Mucosa of rectum (tissue), 2 donors: ENCODE measurements around the gene ZNF318.
"Not testable (repeated sequence)": the region's sequence is repeated elsewhere in the genome, so short reads cannot be mapped to it uniquely, and the experiment has no call there.

Experiments
- H3K27ac ChIP-seq, 2 donors: one replicate each; pipeline ENCODE4 v1.7.0; 2013; ENCODE audit warnings: inconsistent platforms in 2 of 2, low read depth in 2 of 2, low read length in 2 of 2
- H3K27me3 ChIP-seq, 2 donors: one replicate each; pipeline ENCODE4 v1.7.0; 2013; ENCODE audit warnings: low read length in 2 of 2; ENCODE audit not compliant: control insufficient read depth in 2 of 2, insufficient read depth in 2 of 2
- H3K36me3 ChIP-seq, 2 donors: one replicate each; pipeline ENCODE4 v1.7.0; 2013; ENCODE audit warnings: low read length in 2 of 2; ENCODE audit not compliant: control insufficient read depth in 2 of 2, insufficient read depth in 2 of 2
- H3K4me1 ChIP-seq, 2 donors: one replicate each; pipeline ENCODE4 v1.7.0; 2013; ENCODE audit warnings: low read length in 2 of 2, mild to moderate bottlenecking in 1 of 2; ENCODE audit not compliant: control insufficient read depth in 2 of 2, insufficient read depth in 2 of 2
- H3K4me3 ChIP-seq, 2 donors: one replicate each; pipeline ENCODE4 v1.7.0; 2013; ENCODE audit warnings: low read length in 2 of 2
- H3K9ac ChIP-seq, 2 donors: one replicate each; pipeline ENCODE4 v1.7.0; 2013; ENCODE audit warnings: low read length in 2 of 2, low read depth in 1 of 2, mild to moderate bottlenecking in 1 of 2
- H3K9me3 ChIP-seq, 2 donors: one replicate each; pipeline ENCODE4 v1.7.0; 2013; ENCODE audit warnings: low read length in 2 of 2; ENCODE audit not compliant: control insufficient read depth in 2 of 2
- donor health status: healthy.
- donor health status: Normal muscosa, but diverticular disease.

The ZNF318 gene

DNA sequence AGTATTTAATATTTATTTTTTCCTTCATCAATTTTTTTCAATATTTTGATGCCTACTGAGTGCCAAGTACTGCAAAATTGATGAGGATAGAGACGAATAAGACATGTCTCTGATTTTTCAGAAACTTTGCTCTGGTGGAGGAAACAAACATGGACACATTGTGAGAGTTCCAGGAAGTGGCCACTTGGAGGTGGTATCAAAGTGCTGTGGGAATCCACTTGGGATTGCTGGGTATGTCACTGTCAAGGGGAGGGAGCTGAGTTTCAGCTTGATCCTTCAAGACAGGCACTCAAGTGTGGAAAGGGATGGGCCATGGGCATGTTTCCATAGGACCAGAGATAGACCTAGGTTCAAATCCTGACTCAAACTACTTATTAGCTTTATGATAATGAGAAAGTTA lies 33.4 kb upstream of the ZNF318 start:
- Histone ChIP-seq H3K27ac (no peak overlapping the region), H3K27me3 (no peaks in the 10 kb centered on the region), H3K9me3 (no peaks in the 10 kb centered on the region), H3K36me3 (no peaks in the 10 kb centered on the region), H3K4me1 (no peaks in the 10 kb centered on the region), H3K4me3 (no peak overlapping the region), H3K9ac (no peak overlapping the region)

DNA sequence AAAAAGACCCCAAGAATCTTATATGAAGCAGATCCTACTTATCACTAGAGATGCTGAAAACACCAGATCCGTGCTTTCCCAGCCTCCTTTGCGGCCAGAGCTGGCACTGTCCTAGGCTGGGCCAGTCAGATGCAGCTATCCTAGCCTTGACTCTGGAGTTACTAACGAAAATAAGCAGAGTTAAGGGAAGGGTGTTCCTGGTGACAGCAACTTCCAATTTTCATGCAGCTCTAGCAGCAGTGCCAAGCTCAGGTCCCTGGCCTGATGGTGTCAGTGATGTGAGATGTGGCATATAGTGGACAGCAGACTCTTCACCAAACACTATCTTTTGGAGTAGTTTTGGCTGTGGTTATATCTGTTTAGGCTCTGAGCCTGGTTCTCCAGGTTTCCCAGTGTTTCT lies 32.3 kb upstream of the ZNF318 start:
- Histone ChIP-seq H3K36me3 (no peaks in the 10 kb centered on the region), H3K27ac (no peak overlapping the region), H3K4me3 (no peak overlapping the region), H3K4me1 (no peaks in the 10 kb centered on the region), H3K27me3 (no peaks in the 10 kb centered on the region), H3K9me3 (no peaks in the 10 kb centered on the region), H3K9ac (no peak overlapping the region)

DNA sequence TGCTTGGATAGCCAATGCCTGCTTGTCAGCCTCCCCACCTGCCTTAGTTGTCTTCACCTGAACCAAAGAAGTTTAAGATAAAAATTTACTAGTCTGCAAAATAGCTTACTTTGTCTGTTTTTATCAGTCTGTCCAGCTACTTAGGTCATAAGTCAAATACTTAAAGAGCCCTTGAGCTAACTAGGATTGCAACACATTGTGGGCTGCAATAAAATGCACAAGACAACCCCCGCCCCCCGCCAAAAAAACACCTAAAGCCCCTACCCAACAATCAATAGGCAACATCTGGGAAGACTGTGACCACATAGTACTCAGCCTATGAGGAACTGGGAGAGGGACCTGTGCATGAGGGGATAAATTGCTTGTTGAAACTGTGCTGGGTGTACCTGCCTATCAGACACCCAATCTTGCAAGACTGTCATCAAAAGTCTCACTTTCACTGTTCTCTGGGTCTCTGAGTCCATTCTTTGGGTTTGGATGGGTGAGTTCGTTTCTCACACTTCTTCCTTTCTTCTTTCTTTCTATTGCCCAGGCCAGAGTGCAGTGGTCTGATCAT lies 30.6 kb upstream of the ZNF318 start:
- Histone ChIP-seq H3K27ac (no peak overlapping the region), H3K9me3 (no peaks in the 10 kb centered on the region), H3K36me3 (no peaks in the 10 kb centered on the region), H3K4me1 (no peaks in the 10 kb centered on the region), H3K27me3 (no peaks in the 10 kb centered on the region), H3K9ac (no peak overlapping the region), H3K4me3 (no peak overlapping the region)

DNA sequence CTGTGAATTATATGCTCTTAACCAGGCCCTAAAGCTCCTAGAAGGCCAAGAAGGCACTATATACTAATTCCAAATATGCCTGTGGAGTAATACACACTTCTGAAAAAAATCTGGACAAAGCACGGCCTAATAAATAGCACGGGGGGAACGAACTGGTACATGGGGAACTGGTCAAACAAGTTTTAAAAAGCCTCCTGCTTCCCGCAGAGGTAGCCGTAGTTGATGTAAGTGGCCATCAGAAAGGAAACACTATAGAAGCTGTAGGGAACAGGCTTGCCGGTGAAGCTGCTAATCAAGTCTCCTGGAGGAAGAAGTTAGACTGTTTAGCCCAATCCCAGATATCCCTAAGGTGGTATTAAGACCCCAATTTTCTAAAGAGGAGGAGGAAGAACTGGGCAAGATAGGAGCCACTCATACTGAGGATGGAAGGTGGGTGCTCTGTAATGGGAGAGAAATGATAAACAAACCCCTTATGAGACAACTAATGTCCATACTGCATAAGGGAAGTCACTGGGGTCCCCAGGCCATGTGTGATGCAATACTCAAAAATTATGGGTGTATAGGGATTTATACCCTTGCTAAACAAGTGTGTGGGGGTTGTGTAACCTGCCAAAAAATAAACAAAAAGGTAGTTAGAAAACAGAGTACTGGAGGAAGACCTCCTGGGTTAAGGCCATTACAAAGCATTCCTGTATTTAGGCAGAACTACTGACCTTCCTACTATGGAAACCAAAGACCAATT lies 27.1 kb upstream of the ZNF318 start:
- Histone ChIP-seq H3K27me3 (no peaks in the 10 kb centered on the region), H3K9me3 (no peaks in the 10 kb centered on the region), H3K36me3 (no peaks in the 10 kb centered on the region), H3K27ac (no peak overlapping the region), H3K4me1 (no peaks in the 10 kb centered on the region), H3K9ac (no peak overlapping the region), H3K4me3 (no peak overlapping the region)

DNA sequence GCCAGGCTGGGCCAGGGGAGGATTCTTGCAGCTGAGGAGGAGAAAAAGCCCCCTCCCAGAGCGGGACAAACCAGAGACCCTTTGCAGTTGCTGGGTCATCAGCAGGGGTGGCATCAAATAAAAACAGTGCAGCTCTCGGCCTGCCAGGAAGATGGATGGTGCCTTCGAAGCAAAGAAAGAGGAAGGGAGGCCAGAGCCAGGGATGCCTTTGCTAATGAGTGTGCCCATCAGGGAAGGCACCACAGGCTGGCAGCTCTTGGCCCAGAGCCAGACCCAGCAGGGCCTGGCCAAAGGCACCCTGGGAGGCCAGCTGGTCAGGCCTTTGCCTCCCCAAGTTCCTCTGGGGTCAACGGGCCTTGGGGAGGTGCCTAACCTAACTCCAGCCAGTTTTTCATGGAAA lies 26.3 kb upstream of the ZNF318 start:
- Histone ChIP-seq H3K4me1 (no peaks in the 10 kb centered on the region), H3K9ac (no peak overlapping the region), H3K27ac (no peak overlapping the region)

DNA sequence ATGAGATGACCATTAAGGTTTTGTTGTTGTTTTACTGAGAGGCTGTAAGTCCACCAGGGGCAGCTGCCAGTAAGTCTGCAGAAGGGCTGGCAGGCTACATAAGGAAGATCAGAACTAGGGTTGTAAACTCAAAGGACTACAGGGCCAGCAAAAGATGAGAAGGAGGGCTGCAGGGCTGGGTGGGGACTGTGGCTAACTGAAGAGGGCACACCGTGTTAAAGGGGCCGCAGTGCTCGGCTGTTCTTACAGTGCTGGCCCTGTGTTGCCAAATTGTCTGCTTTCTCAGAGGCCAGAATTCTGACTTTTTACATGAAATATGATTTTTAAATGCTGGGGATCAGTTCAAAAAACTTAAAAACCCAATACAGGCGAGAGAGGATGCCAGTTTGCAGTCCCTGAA lies 25.5 kb upstream of the ZNF318 start:
- Histone ChIP-seq H3K9me3 (no peaks in the 10 kb centered on the region), H3K27ac (no peak overlapping the region), H3K9ac (no peak overlapping the region), H3K4me1 (no peaks in the 10 kb centered on the region), H3K27me3 (no peaks in the 10 kb centered on the region), H3K4me3 (no peak overlapping the region), H3K36me3 (no peaks in the 10 kb centered on the region)

More for the DNA sequence above, 26.3 kb upstream of the ZNF318 start:
- no peaks in the 10 kb centered on the region for H3K27me3 ChIP-seq
- H3K9me3 ChIP-seq: no peaks in the 10 kb centered on the region
- H3K36me3 ChIP-seq: no peaks in the 10 kb centered on the region
- H3K4me3 ChIP-seq: no peak overlapping the region

DNA sequence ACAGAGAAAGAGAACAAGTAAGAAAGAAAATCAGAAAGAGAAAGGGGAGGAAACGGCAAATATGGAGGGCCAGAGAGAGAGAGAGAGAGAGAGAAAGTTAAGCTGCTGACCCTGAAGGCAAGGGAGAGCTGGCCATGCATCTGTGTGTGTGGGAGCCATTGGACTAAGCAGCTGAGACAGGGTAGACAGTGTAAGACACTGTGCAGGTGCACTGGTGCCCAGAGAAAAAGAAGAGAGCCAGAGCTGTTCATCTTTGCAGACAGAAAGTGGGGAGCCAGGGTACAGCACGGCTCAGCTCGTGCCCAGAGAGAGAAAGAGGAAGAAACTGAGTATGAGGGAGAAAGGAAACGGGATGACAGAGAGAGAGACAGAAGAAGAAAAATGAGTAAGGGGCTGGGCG lies 24.2 kb upstream of the ZNF318 start:
- no peaks in the 10 kb centered on the region for H3K36me3 ChIP-seq
- no peak overlapping the region for H3K9ac ChIP-seq
- H3K27ac ChIP-seq: no peak overlapping the region
- no peak overlapping the region for H3K4me3 ChIP-seq
- H3K9me3 ChIP-seq: no peaks in the 10 kb centered on the region
- H3K27me3 ChIP-seq: no peaks in the 10 kb centered on the region
- no peaks in the 10 kb centered on the region for H3K4me1 ChIP-seq

DNA sequence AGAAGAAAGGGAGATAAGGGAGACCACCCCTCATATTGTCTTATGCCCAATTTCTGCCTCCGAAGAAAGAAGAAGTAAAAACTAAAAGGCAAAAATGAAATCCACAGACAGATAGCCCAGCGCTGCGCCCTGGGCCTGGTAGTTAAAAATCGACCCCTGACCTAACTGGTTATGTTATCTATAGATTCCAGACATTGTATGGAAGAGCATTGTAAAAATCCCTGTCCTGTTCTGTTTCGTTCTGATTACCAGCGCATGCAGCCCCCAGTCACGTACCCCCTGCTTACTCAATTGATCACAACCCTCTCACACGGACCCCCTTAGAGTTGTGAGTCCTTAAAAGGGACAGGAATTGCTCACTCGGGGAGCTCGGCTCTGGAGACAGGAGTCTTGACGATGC lies 23.7 kb upstream of the ZNF318 start:
- H3K36me3 ChIP-seq, H3K27me3 ChIP-seq, H3K9ac ChIP-seq, H3K4me1 ChIP-seq, H3K9me3 ChIP-seq, H3K27ac ChIP-seq, H3K4me3 ChIP-seq: not testable (repeated sequence)

DNA sequence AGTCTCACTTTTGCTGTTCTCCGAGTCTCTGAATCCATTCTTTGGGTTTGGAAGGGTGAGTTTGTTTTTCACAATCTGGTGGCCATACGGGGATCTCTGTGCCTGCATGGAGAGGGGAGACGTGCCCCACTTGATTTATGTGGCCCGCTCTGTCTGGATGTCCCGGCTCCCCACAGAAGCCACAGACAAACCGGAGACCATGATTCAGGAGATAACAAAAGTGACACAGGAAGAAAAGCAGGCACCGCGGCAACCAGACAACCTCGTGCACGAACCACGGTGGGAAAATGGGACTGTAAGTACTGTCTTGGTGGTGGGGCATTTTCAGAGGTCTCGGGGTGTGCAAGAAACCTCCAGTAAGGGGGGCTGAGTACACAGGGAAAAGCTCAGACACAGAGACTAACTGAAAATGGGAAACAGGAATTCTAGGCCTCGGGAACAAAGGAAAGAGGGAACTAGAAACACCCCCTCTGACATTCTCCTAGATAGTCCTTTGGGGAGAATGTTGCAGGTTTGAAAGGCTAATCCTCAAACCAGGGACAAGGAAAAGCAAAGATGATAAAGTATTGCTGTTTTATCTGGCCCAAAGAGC lies 22.1 kb upstream of the ZNF318 start:
- H3K27me3 ChIP-seq: no peaks in the 10 kb centered on the region
- no peak overlapping the region for H3K9ac ChIP-seq
- H3K36me3 ChIP-seq: no peaks in the 10 kb centered on the region
- no peak overlapping the region for H3K27ac ChIP-seq
- no peak overlapping the region for H3K4me3 ChIP-seq
- no peaks in the 10 kb centered on the region for H3K4me1 ChIP-seq
- H3K9me3 ChIP-seq: no peaks in the 10 kb centered on the region

DNA sequence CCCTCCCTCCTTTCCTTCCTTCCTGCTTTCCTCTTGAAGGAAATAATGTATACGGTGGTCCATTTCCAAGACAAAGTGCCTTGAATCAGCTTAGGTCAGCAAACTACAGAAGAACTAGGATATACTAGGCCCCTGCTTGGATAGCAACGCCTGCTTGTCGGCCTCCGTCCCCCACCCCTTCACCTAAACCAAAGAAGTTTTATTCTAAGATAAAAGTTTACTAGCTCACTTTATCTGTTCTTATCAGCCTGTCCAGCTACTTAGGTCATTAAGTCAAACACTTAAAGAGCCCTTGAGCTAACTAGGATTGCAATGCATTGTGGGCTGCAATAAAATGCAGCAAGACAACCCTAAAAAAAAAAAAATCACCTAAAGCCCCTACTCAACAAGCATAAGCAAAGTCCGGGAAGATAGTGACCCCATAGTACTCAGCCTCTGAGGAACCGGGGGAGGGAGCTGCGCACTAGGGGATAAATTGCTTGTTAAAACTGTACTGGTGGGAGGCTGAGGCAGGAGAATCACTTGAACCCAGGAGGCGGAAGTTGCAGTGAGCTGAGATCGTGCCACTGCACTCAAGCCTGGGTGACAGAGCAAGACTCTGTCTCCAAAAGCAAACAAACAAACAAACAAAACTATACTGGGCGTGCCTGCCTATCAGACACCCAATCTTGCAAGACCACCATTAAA lies 21.4 kb upstream of the ZNF318 start:
- not testable (repeated sequence) for H3K4me3 ChIP-seq, H3K4me1 ChIP-seq, H3K9ac ChIP-seq, H3K9me3 ChIP-seq, H3K36me3 ChIP-seq, H3K27ac ChIP-seq, H3K27me3 ChIP-seq
